ENCODE results near the gene YWHAQ.
"Not testable (repeated sequence)": the region's sequence is repeated elsewhere in the genome, so short reads cannot be mapped to it uniquely, and the experiment has no call there.

YWHAQ gene

DNA sequence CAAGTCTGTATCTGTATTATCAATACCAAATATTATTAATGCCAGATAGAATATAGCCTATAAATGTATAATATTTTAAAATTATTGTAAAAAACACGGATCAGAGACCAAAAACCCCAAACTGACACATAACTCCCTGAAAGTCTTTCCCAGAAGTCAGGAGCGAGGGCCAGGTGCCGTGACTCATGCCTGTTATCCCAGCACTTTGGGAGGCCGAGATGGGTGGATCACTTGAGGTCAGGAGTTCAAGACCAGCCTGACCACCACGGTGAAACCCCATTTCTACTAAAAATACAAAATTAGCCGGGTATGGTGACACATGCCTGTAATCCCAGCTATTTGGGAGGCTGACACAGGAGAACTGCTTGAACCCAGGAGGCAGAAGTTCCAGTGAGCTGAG, 35.5 kb downstream of the YWHAQ start:
- in situ Hi-C loops (cut with MboI; ENCODE audit: low sequenced_read_pairs) = not testable (repeated sequence)

- in situ Hi-C loops (cut with MboI; ENCODE audit: low sequenced_read_pairs) = no loop called here
These were observed 36.3 kb downstream of the YWHAQ start for GRCh38 chr2:9594366-9595054.

- in situ Hi-C loops (cut with MboI; ENCODE audit: low sequenced_read_pairs) = no loop called here
These were observed 36.9 kb downstream of the YWHAQ start for GRCh38 chr2:9593925-9594324.

GRCh38 chr2:9592699-9593098, 38.1 kb downstream of the YWHAQ start:
- in situ Hi-C loops (cut with MboI; ENCODE audit: low sequenced_read_pairs) = no loop called here

- in situ Hi-C loops (cut with MboI; ENCODE audit: low sequenced_read_pairs) = no loop called here
These were observed 40.2 kb downstream of the YWHAQ start for GRCh38 chr2:9590641-9591040.

- in situ Hi-C loops (cut with MboI; ENCODE audit: low sequenced_read_pairs) = no loop called here
These were observed 44.3 kb downstream of the YWHAQ start for GRCh38 chr2:9586465-9586864.

- in situ Hi-C loops (cut with MboI; ENCODE audit: low sequenced_read_pairs) = no loop called here
These were observed 45.3 kb downstream of the YWHAQ start for GRCh38 chr2:9585486-9585885.

- in situ Hi-C loops (cut with MboI; ENCODE audit: low sequenced_read_pairs) = not testable (repeated sequence)
These were observed 45.9 kb downstream of the YWHAQ start for GRCh38 chr2:9584902-9585301.

DNA sequence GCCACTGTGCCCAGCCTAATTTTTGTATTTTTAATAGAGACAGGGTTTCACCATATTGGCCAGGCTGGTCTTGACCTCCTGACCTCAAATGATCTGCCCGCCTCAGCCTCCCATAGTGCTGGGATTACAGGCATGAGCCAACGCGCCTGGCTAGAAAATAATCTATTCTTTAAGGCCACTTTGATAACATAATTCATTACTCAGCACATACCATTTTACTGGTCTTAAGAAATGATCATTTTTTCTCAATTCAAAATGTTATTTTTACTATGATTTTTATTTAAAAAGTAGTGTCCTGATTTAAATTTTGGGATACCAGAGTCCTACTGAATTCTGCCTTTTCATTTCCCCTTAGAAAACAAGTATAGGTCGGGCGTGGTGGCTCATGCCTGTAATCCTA, 48.2 kb downstream of the YWHAQ start:
- in situ Hi-C loops (cut with MboI; ENCODE audit: low sequenced_read_pairs) = no loop called here

DNA sequence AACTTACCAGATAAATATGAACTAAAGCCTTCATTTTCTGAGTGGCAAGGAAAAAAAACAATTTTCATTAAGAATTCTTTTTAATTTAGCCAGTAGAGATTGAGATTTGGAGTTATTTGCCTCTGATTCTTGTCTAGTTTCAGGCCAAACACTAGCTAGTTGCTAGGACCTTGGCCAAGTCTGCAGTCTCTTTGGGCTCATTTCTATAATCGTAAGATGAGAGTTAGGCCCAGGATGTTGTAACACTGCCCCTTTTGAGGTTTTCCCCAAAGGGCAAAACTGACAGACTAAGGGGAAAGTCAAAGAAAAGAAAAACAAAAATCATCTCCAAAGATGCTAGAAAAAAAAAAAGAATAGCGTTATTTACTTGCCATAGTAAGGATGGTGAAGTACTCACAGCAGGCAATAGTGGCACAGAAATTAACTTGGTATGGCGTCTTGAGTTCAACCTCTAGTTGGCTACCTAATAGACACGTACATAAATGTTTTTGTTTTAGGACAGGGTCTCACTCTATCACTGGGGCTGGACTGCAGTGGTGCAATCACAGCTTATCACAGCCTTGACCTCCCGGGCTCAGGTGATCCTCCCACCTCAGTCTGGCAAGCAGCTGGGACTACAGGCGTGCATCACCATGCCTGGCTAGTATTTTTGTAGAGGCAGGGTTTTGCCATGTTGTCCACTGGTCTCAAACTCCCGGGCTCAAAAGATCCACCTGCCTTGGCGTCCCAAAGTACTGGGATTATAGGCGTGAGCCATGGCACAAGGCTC, 52.1 kb downstream of the YWHAQ start:
- in situ Hi-C loops (cut with MboI; ENCODE audit: low sequenced_read_pairs) = no loop called here

DNA sequence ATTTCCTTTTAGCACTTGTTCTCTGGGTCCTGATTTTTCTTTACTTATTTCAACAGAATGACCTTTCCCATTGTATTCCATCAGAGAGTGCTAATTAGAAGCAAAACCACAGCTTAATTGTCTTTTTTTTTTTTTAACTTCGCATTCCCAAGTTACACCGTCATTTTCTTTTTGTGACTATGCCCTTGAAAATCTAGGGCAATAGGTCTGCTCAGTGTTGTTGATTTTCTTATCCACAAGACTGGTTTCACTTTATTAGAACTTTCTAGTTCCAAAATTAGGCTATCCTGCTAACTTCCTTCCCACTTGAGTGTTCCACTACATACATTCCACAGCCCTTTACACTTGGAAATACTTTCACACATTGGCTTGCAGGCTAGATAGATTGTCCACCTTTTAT, 56.5 kb downstream of the YWHAQ start:
- in situ Hi-C loops (cut with MboI; ENCODE audit: low sequenced_read_pairs) = no loop called here

DNA sequence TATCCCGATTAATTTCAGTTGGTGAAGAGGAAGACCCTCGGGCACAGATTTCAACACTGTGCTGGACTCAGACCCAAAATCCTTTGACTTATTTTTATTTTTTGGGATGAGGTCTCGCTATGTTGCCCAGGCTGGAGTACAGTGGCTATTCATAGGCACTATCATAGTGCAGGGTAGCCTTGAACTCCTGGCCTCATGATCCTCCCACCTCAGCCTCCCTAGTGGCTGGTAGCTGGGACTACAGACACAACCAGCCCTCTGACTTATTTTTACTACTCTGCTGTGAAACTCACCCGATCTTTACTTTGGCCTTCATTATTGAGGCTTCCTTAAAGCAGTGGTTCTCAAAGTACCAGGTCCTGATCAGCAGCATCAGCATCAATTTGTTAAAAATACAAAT, 57.0 kb downstream of the YWHAQ start:
- in situ Hi-C loops (cut with MboI; ENCODE audit: low sequenced_read_pairs) = no loop called here

DNA sequence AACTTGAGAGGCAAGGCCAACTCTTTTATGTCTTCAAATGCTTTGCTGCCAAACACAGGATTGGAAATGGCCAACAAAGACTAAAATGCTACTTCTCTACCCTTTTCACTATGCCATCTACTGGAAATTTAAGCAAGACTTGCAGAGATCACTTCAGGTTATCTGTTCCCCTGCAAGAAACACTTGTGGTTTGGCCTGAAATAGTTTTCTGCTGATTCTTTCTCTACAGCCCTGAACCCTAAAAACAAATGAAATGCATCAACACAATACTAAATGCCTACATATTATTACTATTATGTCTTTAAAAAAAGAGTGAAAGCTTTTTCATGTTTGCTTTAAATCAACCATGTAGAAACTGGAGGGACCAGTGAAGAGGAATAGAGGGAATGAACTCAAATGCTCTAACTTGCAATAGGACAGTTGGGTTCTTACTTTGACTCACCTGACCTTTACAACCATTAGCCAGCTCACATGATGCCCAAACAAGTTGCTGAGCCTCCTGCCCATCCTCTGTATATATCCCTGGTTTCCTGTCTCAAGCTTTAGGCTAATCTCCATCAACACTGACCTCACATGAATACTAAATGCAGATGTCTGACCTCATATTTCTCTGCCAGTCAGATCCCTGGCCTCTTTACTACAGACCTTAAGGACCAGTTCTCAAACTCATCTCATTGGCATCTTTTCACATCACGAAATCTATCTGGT, 57.6 kb downstream of the YWHAQ start:
- in situ Hi-C loops (cut with MboI; ENCODE audit: low sequenced_read_pairs) = no loop called here

GRCh38 chr2:9570182-9571060, 60.4 kb downstream of the YWHAQ start:
- in situ Hi-C loops (cut with MboI; ENCODE audit: low sequenced_read_pairs) = no loop called here

GRCh38 chr2:9565436-9566153, 65.2 kb downstream of the YWHAQ start:
- in situ Hi-C loops (cut with MboI; ENCODE audit: low sequenced_read_pairs) = no loop called here

GRCh38 chr2:9560628-9561027, 70.2 kb downstream of the YWHAQ start:
- in situ Hi-C loops (cut with MboI; ENCODE audit: low sequenced_read_pairs) = no loop called here

GRCh38 chr2:9558948-9559381, 71.8 kb downstream of the YWHAQ start:
- in situ Hi-C loops (cut with MboI; ENCODE audit: low sequenced_read_pairs) = no loop called here

- in situ Hi-C loops (cut with MboI; ENCODE audit: low sequenced_read_pairs) = no loop called here
These were observed 74.6 kb downstream of the YWHAQ start for GRCh38 chr2:9556121-9556743.

DNA sequence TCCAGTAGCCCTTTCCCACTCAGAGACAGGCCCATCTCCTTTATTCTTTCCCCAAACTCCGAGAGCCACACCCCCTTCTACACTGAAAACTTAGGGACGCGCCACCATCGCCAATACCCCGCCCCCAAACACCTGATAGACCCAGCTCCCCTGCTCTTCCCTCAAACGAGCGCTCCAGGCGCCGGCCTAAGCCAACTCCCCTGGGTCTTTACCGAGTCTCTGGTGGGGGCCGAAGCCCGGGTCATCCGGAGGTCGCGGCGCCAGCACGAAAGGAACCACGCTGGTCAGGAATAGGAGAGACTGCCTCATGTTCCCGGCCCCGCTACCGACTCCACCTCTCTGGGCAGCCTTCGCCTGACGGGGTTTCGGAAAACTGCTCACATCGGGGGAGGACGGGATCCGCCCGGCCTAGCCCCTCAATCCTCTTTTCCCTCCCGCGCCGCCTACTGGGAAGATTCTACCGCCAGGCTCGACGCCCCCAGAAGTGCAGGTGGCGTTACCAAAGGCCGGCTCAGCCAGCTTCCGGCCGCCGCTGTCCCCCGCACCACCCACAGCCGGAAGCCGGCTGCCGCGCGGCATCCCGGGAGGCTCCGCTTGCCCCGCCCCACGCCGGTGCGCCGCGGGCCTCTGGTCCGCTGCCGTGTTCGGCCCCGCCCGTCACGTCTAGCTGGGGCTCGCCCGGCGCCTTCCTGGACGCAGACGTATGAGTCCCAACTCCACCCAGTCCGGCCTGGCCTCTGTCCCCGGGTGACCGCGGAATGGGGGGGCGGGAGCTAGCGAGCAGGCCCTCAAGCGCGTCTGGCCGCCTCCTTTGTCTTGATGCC, 75.3 kb downstream of the YWHAQ start, which contains the start of gene ADAM17:
Gene ADAM17, minus strand, starts transcription at position 534 of the 824 bp plus-strand sequence. Its CDS starts 225 bp downstream, at position 309.
- in situ Hi-C loops (cut with MboI; ENCODE audit: low sequenced_read_pairs) = no loop called here

All from HL-60/S4 treated with phorbol 12-myristate 13-acetate at 8.2 ng/mL for 4 days and 3 days (cell line).